Measurements from ENCODE around the gene GABRA1. TPM values are rescaled to one million over a fixed set of nuclear protein-coding genes. Genes with fewer than 3 reads are reported as not detected.

Gene GABRA1
- polyA plus RNA-seq, 5 donors, result 0.50 to 2.2 (median 0.80) TPM

Other genes with a start within 250 kb of the GABRA1 start
- gene GABRA6, start 162.4 kb upstream of the GABRA1 start, polyA plus RNA-seq (ENCODE audit: insufficient read depth in 1 of 5, insufficient read length in 5 of 5, low replicate concordance in 1 of 5), result not detected
- gene GABRG2, start 219.7 kb downstream of the GABRA1 start, polyA plus RNA-seq (ENCODE audit: insufficient read depth in 1 of 5, insufficient read length in 5 of 5, low replicate concordance in 1 of 5), result under 1 TPM; 0.09 to 0.42 (median 0.25) TPM